Tongue (tissue), 2 donors: ENCODE data around the gene SLC23A2. TPM values are rescaled to one million over a fixed set of nuclear protein-coding genes. Genes with fewer than 3 reads are reported as not detected.
"Not testable (repeated sequence)": the region's sequence is repeated elsewhere in the genome, so short reads cannot be mapped to it uniquely, and the experiment has no call there.

Experiments
- DNase-seq: peaks from one replicate; pipeline ENCODE4 v3.0.0-alpha.2; 2015
- total RNA-seq: library from RNA; depleted of rRNA; stranded (reverse); fragments of >200 nt; gene quantifications from one replicate; pipeline ENCODE4 v1.2.3, GENCODE V29; 2014

SLC23A2 gene
- total RNA-seq, 1 donor from 2014 or later: 14.1 TPM

DNA sequence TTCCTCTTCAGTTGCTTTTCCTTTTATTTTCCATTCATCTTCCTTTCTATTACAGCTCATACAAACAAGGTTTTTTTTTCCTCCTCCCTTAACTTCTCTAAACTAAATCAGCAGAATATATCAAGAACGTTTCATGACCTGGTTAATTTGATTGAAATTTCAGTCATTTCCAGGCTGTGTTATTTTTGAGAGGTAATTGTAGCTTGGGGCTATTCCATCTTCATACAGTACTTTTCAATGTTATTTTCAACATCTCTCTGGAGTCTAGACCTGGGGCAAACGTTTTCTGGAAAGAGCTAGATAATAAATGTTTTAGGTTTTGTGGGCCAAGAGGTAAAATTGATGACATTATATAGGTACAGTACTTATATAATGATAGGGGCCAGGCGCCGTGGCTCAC is 4.0 kb upstream of the SLC23A2 start:
- no peak for DNase-seq

DNA sequence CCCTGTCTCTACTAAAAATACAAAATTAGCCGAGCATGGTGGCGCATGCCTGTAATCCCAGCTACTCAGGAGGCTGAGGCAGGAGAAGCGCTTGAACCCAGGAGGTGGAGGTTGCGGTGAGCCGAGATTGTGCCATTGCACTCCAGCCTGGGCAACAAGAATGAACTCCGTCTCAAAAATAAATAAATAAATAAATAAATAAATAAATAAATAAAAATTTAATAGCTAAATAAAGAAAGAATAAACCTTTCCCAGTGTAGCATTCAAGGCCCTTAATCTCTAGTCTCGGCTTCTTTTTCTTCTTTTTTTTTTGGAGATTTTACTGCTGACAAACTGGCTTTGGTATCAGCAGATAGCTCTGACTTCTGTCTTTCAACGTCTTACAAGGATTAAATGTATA is 3.5 kb upstream of the SLC23A2 start:
- DNase-seq: not testable (repeated sequence)

DNA sequence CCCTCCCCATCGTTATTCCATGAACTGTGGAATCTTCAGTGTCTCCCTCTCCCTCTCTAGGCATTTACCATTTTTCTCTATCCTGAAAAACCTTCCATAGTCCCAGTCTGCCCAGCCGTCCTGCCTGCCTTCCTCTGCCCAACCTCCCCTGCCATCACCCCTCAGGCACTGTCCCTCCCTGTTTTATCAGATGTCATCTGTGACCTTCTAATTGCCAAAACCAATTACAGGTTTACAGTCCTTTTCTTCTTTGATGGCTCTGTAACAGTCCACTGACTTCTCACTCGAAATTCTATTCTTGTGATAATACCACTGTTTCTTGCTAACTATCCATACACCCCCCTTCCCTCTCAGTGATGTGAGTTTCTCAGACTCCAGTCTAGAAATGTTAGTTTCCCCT is 2.3 kb upstream of the SLC23A2 start:
- DNase-seq: no peak

DNA sequence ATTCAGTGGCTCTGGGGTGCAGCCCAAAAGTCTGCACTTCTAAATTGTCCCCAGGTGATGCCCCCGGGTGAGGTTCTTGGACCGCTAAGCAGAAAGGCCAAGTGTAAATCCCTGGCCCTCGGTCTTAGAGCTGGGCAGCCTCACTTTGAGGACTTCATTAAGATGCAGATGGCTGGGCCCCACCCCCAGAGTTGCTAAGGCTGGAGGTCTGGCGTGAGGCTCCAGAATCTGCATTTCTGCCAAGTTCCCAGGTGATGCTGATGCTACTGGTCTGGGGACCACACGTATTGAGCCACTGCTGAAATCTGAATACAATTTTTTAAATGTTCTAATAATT is 735 bp upstream of the SLC23A2 start:
- DNase-seq: no peak

DNA sequence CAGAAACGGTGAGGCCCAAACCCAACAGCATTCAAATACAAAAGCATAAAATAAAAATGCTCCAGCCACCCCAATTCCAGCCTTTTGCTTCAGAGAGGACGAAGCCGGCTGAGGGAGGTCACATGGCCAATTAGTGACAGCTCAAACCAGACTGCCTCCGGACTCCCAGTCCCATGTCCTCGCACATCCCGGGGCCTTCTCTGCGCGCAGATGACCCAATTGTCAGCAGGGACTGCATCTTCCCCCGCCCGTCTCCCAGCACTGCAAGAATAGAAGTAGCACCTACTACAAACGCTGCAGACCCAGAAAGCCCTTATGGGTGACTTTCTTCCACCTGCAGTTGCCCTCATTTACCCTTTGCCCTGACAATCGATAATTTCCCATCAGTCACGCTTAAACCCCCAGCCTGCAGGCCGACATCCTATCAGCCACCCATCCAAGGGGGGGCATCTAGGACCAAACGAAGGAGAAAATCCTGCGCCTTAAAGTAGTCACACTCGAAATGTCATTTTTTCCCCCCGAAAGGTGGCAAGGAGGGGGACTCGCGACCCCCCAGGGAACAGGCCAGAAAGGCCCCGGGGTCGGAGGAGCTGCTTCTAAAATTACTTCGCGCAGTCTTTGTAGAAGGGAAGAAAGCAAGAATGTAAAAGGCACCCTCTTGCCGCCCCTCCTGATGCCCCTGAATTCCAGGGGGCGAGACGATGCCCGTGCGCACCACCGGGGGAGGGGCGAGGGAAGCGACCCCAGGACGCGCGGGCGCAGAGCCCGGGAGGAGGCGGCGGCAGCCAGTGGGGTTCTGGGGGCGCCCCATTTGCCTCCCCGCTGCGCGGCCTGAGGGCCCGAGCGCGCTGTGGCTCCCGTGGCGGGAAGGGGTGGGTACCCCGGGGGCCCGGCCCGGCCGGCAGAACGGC is 792 bp downstream of the SLC23A2 start:
- DNase-seq: peak; percentile 32

DNA sequence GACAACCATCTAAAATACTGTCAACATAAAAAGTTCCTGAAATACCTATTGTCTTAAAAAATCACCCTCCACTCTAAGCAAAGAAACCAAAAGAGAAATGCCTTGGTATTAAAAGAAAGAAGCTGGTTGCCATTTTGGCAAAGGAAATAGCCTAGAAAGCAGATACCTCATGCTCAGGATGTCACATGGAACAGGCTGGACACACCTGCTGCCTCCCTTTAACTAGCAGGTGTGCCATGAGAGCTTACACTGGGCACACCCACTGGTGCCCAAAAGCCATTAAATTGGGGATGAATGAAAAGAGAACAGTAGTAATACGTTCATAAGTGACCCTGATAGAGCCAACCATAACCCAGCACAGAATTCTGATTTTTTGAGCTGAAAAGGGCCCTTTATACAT is 1.5 kb downstream of the SLC23A2 start:
- DNase-seq: no peak

DNA sequence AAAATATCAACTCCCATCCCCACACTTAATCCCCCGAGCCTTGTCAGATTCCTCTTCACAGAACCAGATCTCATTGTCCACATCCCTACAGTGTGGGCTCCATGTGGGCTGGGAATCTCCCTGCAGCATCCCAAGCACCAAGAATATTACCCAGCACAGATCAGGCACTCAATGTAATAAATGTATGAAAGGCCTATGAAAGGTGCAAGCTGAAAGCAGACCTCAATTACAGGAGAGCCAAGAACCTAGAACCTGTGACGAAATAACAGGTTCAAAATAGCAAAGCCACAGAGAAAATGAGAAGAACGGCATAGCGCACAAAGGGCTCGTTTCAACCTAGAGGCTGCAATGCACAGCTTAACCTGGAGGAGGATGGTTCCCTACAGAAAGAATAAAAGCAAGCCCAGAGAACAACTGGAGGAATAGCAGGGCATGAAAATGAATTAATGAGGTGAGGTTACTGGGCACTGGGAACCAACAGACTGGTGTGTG is 3.1 kb downstream of the SLC23A2 start:
- DNase-seq: no peak

DNA sequence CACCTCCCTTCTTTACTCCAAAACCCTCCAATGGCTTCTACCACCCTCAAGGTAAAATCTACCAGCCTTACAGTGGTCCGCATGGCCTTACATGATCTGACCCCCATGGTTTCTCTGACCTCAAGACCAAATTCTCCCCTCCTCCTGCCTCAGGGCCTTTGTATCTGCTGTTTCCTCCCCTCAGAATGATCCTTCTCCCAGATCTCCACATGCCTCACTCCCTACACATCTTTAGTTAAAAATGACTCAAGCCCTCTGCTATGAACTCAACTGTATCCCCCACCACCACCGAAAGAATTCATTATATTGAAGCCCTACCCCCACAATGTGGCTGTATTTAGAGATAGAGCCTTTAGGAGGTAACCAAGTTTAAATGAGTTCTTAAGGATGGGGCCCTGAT is 4.1 kb downstream of the SLC23A2 start:
- no peak for DNase-seq

DNA sequence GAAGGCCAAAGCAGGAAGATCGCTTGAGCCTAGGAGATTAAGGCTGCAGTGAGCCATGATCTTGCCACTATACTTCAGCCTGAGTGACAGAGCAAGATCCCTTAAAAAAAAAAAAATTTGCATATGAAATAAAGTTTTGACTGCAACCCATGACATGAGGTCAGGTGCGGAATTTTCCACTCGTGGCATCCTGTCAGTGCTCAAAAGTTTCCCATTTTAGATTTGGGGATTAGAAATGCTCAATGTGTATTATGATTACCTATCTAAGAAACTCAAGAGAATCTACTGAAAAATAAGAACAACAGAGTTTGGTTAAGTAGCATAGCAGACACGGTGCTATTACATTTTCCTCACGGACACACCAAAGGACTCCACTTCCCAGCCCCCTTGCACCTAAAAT is 11.7 kb downstream of the SLC23A2 start:
- no peak for DNase-seq

DNA sequence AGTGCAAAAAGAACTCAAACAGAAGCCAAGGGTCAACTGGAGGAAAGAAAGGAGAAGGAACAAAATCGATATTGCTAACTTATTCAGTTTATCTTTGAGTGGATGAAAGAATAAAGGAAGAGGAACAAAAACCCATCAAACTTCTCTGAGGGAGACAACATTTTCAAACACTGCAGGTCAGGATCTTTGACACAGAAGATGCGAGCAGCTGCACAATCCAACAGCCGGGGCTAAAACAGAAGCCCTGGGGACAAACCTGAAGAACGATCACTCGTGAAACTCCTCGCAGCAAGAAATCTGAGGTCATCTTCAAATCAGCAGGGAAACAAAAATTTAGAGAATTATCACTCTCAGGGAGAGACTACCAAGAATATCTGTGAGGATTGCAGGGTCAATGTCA is 14.2 kb downstream of the SLC23A2 start:
- no peak for DNase-seq

DNA sequence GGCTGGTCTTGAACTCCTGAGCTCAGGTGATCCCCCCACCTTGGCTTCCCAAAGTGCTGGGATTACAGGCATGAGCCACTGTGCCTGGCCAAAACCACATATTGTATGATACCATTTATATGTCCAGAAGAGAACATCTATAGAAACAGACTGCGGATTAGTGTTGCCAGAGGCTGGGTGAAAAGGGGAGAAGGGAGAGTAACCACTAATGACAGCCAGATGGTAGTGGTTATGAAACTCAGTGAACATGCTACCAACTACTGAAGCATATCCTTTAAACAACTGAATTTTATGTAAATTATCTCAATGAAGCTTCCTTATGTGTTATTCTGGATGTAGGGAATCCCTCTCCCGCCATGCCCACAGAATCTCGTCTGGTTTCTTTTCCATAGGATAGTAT is 15.7 kb downstream of the SLC23A2 start:
- DNase-seq: no peak

DNA sequence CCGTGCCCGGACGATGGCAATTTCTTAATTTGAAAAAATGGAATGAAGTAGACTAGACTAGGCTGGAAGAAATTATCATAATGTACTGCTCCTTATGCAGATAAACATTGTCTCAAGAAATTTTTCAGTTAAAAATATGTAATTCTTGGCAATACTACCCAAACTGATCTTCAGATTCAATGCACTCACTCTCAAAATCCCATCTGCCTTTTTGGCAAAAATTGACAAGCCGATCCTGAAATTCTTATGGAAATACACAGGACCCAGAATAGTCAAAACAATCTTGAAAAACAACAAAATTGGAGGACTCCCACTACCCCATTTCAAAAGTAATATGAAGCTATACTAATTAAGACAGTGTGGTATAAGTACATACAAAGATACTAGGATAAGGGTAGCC is 19.0 kb downstream of the SLC23A2 start:
- no peak for DNase-seq

DNA sequence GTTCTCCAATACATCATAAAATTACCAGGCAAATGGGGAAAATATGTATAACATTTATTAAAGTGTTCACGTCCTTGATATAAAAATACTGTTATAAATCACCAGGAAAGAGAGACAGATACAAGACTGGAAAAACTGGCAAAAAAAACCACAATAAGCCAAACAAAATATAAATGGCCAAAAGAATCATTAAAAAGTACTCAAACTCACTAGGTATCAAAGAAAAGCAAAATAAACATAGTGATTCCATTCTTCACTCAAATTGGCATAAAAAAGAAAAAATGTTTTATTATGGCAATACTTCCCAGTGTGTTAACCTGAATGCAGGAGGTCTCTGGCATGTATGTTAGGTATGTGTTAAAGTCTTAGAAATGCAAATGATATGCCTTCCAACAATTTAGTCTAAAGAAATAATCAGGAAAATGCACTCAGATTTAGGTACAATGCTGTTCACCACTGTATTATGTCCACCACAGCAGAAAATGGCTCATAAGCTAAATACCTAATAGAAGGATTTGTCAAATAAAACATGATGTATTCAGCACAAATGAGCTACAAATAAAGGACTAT is 21.4 kb downstream of the SLC23A2 start:
- DNase-seq: no peak

DNA sequence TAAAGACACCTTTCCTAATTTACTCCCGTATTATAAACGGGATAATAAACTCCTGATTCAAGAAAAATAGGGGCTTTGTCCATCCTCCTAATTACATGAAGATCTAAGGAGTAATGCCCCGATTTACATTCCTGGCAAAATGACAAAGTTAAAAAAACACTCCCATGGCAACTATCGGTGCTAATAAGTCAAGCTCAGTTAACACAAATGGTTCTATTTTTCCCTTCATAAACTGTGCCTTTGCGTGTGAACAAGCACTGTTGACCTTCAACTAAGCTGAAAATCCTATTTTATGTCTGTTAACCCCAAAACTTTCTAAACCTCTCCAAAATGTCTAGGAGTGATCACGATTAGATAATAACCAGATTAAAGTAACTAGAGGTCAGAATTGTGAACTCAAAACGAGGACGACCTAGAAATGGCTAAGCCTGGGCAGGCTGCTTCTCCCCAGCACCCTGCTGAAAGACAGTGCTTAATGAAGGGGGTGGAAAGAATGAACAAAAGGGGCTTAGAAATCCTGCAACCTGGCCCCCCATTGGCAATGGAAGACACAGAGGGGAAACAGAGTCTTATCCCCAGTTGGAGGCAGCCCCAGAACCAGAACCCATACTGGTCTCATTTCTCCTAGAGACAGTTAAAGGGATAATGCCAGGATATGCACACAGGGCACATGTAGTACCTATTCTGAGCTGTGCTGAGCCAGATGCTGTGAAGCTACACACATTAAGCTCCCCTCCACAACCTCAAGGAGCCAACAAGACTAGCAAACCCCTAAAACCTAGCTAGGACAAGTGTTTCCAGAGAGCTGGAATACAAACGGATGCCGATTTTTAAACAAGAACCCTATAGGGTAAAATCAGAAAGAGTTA is 23.0 kb downstream of the SLC23A2 start:
- DNase-seq: no peak

DNA sequence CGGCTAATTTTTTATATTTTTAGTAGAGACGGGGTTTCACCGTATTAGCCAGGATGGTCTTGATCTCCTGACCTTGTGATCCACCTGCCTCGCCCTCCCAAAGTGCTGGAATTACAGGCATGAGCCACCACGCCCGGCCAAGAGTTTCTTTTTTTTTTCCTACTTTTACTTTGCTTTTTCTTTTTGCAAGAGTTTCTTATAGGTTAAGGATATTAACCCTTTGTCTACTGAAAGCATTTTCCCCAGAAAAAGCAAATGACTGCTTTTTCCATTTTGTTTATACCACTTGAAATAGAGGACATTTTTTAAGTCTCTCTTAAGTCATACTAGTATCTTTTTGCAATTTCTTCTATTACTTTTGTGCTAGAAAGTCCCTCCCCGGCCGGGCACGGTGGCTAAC is 25.3 kb downstream of the SLC23A2 start:
- not testable (repeated sequence) for DNase-seq

DNA sequence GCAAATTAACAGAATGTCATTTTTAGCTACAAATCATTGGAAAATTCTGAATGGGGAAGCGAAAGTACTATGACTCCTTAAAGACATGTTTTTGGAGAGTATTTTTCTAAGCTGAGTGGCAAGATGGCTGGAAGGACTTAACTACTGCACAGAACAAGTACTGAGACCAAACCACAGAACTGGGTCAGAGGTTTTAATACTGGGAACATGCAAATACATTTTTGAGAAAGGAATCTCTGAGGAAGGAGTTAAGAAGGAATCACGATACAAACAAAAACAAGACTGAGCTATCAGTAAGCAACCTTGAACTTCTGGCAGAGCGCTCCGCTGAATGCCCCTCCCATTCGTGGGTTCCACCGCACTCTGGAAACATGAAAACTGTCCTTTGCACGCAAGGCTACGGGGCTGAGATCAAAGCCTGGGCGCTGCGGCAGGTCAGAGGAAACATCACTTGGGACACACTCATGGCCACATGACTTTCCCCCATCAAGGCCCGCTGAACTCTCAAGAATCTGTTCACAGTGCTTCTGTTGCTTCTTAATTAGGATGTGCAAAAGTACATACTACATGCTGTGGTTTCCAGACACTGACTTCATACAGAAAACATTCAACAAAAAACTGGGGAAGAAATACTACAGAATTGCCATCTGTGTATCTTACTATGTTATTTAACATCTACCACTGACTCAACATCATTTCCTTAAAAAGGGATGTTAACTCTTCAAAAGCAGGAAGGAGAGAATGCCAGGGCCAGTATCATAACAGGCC is 27.8 kb downstream of the SLC23A2 start:
- DNase-seq: peak; percentile 31

DNA sequence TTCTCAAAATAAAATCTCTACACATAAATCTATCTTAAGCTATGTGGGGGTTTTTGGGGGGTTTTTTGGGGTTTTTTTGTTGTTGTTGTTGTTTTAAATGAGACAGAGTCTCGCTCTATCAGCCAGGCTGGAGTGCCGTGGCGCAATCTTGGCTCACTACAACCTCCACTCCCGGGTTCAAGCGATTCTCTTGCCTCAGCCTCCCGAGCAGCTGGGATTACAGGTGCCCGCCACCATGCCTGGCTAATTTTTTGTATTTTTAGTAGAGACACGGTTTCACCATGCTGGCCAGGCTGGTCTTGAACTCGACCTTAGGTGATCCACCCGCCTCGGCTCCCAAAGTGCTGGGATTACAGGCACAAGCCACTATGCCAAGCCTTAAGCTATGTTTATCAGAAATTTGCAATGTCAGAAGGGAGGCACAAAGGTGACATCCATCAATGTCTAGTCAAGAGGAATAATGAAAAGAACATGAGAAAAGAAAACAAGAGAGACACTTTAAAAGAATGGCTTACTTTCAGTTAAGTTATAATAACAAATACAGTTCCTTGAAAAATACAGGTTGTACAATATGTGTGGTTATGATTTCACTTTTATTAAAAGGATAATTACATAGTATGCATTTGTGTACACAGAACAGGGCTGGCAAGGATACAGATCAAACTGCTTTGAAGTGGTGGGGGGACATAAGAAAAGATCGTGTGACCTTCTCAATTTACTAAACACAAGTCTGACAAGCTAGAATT is 28.6 kb downstream of the SLC23A2 start:
- no peak for DNase-seq

DNA sequence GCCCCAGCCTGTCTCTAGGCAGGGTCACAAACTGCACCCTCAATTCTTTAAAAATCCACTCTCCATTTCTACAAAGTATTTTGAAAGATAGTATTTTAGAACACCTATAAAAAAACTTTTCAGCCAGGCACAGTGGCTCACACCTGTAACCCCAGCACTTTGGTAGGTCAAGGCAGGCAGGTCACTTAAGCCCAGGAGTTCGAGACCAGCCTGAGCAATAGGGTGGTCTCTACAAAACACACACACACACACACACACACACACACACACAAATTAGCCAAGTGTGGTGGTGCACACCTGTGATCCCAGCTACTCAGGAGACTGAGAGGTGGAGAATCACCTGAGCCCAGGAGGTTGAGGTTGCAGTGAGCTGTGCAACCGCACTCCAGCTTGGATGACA is 30.2 kb downstream of the SLC23A2 start:
- DNase-seq: no peak

DNA sequence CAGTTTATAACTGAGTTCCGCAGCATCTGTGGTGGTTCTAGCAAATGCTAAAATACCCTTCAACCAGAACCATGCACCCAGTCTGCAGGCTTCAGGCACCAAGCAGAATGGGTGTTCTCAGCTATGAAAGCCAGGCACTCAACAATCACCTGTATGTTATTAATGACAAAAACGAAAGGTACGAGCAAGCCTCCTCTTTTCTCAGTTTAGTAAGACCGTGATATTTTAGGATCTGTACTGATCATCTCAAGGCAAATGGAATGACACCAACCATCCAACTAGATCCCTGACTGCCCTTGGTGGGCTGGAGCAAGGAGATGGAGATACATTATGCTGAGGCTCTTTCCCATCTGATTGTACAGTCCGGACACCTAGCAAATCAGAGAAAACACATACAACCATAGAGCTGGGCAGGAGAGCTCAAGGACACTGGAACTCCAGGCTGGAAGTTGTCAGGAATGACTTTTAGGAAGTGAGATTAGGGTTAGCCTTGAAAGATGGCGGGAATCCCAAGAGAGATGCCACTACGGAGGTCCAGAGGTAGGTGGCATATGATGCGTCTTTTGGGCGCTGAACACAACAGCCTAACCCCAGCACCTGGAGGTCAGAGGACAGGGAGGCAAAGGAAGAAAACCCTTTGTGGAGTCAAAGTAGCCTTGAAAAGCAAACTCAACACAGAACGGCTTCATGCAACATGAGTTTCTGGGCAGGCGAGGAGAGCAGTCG is 33.4 kb downstream of the SLC23A2 start:
- DNase-seq: no peak
